Liver (tissue), 3 donors: Measurements from ENCODE around the gene ZSWIM6.

ENCODE experiments used
- HNF4G ChIP-seq: IDR thresholded peaks from 2 replicates; pipeline ENCODE4 v1.6.1; 2016; ENCODE audit warnings: antibody characterized with exemption
- RXRA ChIP-seq, 2 donors: IDR thresholded peaks; 2 replicates each; pipeline ENCODE4 v1.6.1; 2017 to 2018; ENCODE audit warnings: antibody characterized with exemption in 2 of 2, mild to moderate bottlenecking in 1 of 2
- TF ChIP-seq, protein P1 (sequence below): fragments of 150-350 bp; IDR thresholded peaks from 2 replicates; pipeline ENCODE4 v1.5.1; 2017; ENCODE audit warnings: improper control_type of control experiment, low read depth, low read length; ENCODE audit not compliant: missing input control
- donor health status: healthy.
- donor health status: healthy.

GRCh38 chr5:61447780-61448495 is 115.9 kb downstream of the ZSWIM6 start:
- TF ChIP-seq, protein P1, sequence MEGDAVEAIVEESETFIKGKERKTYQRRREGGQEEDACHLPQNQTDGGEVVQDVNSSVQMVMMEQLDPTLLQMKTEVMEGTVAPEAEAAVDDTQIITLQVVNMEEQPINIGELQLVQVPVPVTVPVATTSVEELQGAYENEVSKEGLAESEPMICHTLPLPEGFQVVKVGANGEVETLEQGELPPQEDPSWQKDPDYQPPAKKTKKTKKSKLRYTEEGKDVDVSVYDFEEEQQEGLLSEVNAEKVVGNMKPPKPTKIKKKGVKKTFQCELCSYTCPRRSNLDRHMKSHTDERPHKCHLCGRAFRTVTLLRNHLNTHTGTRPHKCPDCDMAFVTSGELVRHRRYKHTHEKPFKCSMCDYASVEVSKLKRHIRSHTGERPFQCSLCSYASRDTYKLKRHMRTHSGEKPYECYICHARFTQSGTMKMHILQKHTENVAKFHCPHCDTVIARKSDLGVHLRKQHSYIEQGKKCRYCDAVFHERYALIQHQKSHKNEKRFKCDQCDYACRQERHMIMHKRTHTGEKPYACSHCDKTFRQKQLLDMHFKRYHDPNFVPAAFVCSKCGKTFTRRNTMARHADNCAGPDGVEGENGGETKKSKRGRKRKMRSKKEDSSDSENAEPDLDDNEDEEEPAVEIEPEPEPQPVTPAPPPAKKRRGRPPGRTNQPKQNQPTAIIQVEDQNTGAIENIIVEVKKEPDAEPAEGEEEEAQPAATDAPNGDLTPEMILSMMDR = no peak
- no peak for TF ChIP-seq RXRA (IDR thresholded peaks at IDR 0.05)
- no peak for TF ChIP-seq HNF4G
